NCI-H748 (cell line): Measurements from ENCODE around the gene MEX3C.

Source experiments
- DNase-seq: peaks from one replicate; lab custom pipeline; 2025; ENCODE audit not compliant: unreplicated experiment; lab: John Stamatoyannopoulos, UW

The MEX3C gene

GRCh38 chr18:51192026-51192425, 5.5 kb downstream of the MEX3C start:
- no peak for DNase-seq

- DNase-seq: no peak
Observed at GRCh38 chr18:51191128-51191717, 6.3 kb downstream of the MEX3C start.

- DNase-seq: no peak
Observed at GRCh38 chr18:51190000-51190399, 7.5 kb downstream of the MEX3C start.

DNA sequence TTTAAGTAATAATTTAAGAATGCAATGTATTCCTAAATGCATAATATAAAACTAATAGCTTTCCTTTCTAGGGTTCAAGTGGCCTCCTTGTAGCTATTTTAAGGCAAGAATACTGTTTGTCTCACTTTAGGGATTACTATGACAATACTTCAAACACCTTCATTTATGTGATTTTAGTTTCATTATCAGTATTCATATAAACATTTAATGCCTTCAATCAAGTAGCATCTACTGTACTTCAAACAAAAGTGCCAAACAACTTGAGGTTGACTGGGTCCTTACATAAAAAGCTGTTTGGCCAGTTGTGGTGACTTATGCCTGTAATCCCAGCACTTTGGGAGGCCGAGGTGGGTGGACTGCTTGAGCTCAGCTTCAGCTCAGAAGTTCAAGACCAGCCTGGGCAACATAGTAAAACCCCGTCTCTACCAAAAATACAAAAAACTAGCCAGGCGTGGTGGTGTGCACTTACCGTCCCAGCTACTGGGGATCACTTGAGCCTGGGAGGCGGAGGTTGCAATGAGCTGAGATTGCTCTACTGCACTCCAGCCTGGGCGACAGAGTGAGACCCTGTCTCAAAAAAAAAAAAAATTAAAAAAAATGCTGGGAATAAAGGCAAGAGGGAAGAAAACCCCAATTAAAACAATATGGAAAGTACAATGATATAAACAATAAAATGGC, 9.3 kb downstream of the MEX3C start:
- no peak for DNase-seq

DNA sequence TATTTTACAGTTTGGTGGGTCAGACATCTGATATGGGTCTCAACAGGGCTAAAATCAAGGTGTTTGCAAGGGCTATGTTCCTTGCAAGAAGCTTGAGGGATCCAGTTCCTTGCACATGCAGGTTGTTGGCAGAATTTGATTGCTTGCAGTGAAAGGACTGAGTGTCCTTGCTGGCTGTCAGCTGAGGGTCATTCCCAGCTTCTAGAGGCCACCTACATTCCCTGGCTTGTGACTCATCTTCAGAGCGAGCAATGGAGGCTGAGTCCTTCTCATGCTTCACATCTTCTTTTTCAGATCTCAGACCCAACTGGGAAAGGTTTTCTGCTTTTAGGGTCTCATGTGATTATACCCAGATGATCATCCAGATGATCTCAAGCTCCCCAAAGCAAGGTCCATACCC, 12.4 kb downstream of the MEX3C start:
- no peak for DNase-seq

DNA sequence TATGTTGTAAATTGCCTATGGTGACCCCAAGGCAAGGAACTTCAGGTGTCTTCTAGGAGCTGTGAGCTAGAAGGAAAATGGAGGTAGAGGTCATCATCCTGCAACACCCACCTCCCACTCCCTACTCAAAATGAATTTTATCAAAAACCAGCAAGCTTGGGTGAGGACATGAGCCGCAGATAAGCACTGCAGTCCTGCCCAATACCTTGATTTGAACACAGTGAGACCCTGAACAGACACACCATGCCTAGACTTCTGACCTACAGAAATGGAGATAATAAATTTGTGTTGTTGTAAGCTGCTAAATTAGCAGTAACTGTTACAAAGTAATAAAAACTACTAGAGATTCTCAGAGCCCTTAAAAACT, 13.4 kb downstream of the MEX3C start:
- no peak for DNase-seq

- DNase-seq: no peak
Observed at GRCh38 chr18:51183372-51184090, 13.9 kb downstream of the MEX3C start.

GRCh38 chr18:51182824-51183223, 14.7 kb downstream of the MEX3C start:
- no peak for DNase-seq

DNA sequence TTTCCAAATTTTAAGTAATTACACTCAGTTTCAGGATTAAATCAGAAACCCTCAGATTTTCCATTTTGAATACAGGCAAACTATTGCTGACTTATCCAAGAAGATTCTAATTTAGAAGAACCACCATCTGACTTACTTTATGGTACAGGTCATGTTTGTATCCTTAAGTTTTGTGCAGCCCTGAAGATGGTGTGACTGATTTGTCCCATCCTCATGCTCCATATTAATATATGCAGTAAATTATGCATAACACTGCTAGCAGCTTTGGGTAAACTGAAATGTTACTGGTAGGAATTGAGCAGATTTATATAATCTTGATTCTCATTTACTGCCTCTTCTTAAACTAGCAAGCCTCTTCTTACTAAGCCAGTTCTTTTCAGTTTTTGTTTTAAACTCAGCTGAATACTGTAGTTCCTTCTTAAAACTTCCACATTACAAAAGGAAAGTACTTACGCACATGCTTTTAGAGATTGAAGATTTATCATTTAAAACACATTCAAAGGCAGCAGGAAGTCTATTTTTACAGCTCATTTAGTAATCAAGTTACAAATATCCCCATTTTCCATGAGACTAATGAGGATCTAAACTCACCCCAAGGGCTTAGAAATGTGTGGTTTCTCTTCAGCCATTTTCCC, 25.7 kb downstream of the MEX3C start:
- no peak for DNase-seq

GRCh38 chr18:51171223-51171622, 26.3 kb downstream of the MEX3C start:
- DNase-seq: no peak

- DNase-seq: no peak
Observed at GRCh38 chr18:51170664-51171063, 26.8 kb downstream of the MEX3C start.

DNA sequence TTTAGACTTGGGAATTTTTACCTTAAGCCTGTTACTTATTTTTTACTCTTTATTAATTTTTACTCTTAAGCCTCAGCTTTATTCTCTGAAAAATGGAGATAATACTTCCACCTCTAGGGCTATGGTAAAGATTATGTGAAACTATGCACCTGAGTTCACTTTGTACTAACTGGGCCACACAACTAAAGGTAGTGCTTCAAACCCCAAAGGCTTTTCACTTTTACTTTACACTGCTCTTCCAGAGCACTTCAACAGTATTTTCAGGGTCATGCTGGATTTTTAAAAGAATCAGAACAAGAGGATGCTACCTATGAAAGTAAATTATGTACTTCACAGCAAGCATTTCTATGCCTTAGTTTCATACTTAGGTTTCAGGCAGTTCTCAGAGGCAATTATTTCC, 27.8 kb downstream of the MEX3C start:
- DNase-seq: no peak

DNA sequence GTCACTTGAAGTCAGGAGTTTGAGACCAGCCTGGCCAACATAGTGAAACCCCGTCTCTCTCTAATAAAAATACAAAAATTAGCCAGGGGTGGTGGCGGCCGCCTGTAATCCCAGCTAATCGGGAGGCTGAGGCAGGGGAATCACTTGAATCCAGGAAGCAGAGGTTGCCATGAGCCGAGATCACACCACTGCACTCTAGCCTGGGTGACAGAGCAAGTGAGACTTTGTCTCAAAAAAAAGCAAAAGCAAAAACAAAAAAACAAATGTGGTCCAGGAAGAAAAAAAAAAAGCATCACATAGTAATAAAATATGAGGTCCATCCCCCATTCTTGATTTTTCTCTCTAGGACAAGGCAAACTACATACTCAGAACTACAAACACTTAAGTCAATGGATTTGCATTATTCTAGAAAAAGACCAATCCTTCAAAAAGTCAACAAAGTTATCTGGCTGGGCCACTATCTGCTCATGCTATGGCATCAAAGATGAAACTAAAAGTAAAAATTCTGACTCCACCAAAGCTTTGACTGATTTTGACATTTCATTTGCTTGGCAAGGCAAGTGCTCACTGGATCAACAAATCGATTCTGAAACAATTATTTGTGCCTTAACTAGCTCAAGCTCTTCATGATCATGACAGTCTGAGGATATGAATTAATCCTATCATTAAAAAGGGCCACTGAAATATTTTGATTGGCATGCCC, 28.4 kb downstream of the MEX3C start:
- no peak for DNase-seq

GRCh38 chr18:51168026-51168742, 29.3 kb downstream of the MEX3C start:
- DNase-seq: no peak

DNA sequence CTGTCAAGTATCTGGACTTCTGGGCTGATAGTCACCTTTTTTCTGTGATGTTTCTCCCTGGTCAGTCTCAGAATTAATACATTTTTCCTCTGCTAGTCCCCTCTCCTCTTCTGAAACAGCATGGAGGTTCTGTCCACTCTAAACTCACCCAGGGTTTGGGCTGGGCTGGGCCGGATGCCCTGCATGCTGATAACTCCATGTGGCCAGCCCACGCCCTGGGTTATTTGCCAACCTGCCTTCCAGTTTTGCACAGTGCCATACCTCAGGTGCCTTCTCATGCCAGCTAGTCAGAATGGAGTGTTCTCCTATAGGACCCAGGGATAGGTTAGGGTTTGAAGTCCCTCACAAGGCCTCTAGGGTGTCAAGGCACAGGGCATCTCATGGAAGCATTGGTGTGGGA, 32.2 kb downstream of the MEX3C start:
- no peak for DNase-seq

DNA sequence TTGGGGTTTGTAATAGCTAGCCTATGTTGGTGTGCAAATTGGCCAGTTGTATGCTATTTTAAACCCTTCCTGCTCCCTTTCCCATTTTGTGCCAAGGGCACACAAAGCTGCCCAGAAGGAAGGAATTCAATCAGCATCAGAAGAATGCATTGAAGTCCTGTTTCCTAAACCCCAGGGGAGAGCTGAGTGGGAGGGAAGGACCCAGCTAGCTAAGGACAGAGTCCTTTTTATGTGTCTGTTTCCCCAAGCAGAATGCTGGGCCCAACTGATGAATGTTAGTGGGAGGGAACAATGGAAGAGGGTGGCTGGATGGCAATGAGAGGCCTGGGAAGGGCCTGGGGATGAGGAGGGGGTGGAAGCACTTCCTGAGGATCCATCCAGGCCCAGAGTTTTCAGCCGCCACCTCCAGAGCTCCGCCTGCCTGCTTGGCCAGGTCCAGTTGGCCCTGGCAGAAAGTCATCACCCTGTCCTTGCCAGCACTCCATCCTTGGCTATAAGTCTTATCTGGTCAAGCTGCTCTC, 32.7 kb downstream of the MEX3C start:
- no peak for DNase-seq

DNA sequence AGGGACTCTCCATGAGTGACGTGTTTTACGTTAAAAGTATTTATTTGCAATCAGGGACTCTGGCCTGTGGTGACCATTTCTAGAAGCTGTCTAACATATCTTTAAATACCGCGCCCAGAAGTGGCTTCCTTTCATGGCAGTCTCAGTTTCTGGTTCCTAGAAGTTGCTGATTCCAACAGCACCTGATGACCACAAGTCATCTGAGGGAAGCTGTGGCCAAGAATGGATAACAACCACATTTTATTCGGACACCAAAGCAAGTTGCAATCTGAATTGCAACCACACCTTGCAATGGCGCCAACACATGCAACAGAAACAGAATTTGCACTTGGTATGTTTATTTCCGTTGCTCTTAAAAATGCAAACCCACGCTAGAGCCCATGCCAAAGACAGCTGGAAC, 33.1 kb downstream of the MEX3C start:
- DNase-seq: no peak

DNA sequence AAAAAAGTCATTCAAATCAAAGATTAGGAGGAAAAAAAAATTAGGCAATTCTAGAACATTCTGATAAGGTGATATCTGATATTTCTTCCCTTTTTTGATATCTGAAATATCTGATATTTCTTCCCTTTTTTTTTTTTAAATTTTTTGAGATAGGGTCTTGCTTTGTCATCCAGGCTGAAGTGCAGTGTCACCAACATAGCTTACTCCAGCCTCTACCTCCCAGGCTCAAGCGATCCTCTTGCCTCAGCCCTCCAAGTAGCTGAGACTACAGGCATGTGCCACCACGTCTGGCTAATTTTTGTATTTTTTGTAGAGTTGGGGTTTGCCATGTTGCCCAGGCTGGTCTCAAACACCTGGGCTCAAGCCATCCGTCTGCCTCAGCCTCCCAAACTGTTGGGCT, 33.9 kb downstream of the MEX3C start:
- DNase-seq: no peak

DNA sequence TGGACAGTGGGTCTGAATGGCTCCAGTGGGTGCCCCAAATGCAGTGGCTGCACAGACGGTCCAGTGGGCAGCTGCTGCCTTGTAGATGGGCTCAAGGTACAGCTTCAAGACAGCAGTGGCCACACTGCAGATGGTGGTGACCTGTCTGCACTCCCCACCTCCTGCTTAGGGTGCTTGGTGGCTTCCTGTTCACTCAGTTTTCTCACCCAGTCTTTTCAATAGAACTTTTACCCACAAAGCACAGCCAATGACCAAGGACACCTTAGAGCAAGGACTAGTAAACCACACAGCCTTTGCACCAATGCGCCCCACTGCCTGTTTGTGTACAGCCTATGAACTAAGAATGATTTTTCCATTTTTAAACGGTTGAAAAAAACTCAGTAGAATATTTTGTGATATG, 34.9 kb downstream of the MEX3C start:
- no peak for DNase-seq

- no peak for DNase-seq
Observed at GRCh38 chr18:51160646-51161045, 36.8 kb downstream of the MEX3C start.

GRCh38 chr18:51157215-51157614, 40.3 kb downstream of the MEX3C start:
- no peak for DNase-seq
